Neural progenitor cell (in vitro differentiated cells): ENCODE measurements around the gene SFMBT2.

Experiments used
- CTCF ChIP-seq: fragments of 200-600 bp; sonication (generic); IDR thresholded peaks from 2 replicates; pipeline ENCODE4 v1.5.1; 2017; ENCODE audit warnings: antibody characterized with exemption, mild to moderate bottlenecking
- EZH2 ChIP-seq: fragments of 200-600 bp; sonication (generic); IDR thresholded peaks from 2 replicates; pipeline ENCODE4 v1.6.1; 2017; ENCODE audit warnings: antibody characterized with exemption, mild to moderate bottlenecking, moderate library complexity
- EZH2phosphoT487 ChIP-seq: fragments of 200-600 bp; sonication (generic); IDR thresholded peaks from 2 replicates; pipeline ENCODE4 v1.6.1; 2017; ENCODE audit warnings: antibody characterized with exemption

DNA sequence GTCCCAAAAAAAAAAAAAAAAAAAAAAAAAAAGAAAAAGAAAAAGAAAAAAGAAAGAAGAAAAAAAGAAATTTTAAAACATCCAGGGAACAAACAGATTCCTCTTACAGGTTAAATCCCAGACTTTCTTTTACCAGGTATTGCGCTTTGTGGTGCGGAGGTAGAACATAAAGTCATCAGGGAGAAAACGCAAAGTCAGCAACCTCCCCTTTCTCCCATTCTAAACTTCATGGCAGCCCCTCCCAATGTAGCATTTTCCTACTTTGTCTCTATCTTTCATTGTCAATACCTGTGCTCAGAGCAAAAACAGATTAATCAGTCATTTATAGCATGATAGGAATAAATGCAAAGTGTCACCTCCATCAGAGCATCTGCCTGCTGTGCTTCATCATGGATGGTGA, 299.7 kb downstream of the SFMBT2 start:
- no peak for TF ChIP-seq EZH2phosphoT487
- TF ChIP-seq CTCF, result no peak
- TF ChIP-seq EZH2, result no peak
